NT2/D1 (cell line): ENCODE data around the gene TRIM25.

Experiments used
- DNase-seq: peaks from one replicate; pipeline ENCODE4 v3.0.0-alpha.2; 2011; ENCODE audit warnings: low read depth, low spot score
- H3K27me3 ChIP-seq: 2 replicates; pipeline ENCODE4 v1.6.0; 2011; ENCODE audit warnings: mild to moderate bottlenecking; ENCODE audit not compliant: insufficient read length, insufficient read depth
- H3K36me3 ChIP-seq: 2 replicates; pipeline ENCODE4 v1.6.1; 2011; ENCODE audit warnings: mild to moderate bottlenecking, low read length, mixed read lengths; ENCODE audit not compliant: insufficient read depth, insufficient read length
- H3K4me1 ChIP-seq: 2 replicates; pipeline ENCODE4 v1.5.1; 2011; ENCODE audit not compliant: insufficient read depth, insufficient read length
- H3K4me3 ChIP-seq: 2 replicates; pipeline ENCODE4 v1.5.1; 2011; ENCODE audit warnings: low read depth; ENCODE audit not compliant: insufficient read length
- H3K9ac ChIP-seq: 2 replicates; pipeline ENCODE4 v1.6.0; 2011; ENCODE audit warnings: low read depth; ENCODE audit not compliant: insufficient read length
- H3K9me3 ChIP-seq: 2 replicates; pipeline ENCODE4 v1.5.1; 2011; ENCODE audit warnings: mild to moderate bottlenecking, low read length; ENCODE audit not compliant: insufficient read depth
- SUZ12 ChIP-seq: IDR thresholded peaks from 2 replicates; pipeline ENCODE4 v1.6.1; 2011; ENCODE audit not compliant: insufficient read length, insufficient read depth; ENCODE audit errors: extremely low read depth
- YY1 ChIP-seq: IDR thresholded peaks from 2 replicates; pipeline ENCODE4 v1.6.1; 2011; ENCODE audit not compliant: insufficient read length, insufficient read depth
- ZNF274 ChIP-seq: IDR thresholded peaks from 2 replicates; pipeline ENCODE4 v1.6.1; 2011; ENCODE audit warnings: mild to moderate bottlenecking, low read depth, low read length

The TRIM25 gene

DNA sequence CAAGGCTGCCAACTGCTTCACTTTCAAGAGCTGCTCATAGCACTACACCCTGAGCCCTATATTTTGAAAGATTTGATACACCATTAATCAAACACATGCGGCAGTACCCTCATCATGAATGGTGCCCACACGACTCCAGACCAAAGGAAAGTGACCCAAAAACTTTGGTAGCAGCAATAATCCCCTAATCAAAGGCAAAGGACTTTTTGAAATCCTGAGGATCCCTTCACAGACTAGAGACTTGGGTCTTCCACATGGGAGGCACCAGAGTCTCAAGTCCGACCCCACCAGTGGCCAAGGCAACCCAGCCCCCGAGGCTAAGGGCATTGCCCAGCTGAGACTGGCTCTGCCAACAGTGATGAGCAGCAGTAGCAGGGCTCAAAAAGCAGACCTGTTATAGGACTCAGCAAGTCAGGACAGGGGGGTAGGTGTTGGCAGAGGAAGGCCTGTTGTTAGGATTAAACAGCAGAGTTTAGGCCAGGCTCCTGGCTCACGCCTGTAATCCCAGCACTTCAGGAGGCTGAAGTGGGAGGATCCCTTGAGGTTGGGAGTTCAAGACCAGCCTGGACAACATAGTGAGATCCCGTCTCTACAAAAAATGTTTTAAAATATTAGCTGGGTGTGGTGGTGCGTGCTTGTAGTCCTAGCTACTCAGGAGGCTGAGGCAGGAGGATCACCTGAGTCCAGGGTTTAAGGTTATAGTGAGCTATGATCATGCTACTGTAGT, 3.2 kb downstream of the TRIM25 start:
- H3K9me3 ChIP-seq = no peaks in the 10 kb centered on the region
- H3K9ac ChIP-seq = no peak overlapping the region
- H3K4me1 ChIP-seq = peaks cover 2% of the 10 kb centered on the region
- peaks cover 35% of the 10 kb centered on the region for H3K27me3 ChIP-seq
- no peak overlapping the region for H3K4me3 ChIP-seq
- DNase-seq = no peak
- peaks cover 14% of the 10 kb centered on the region for H3K36me3 ChIP-seq
- TF ChIP-seq YY1 (no peak), ZNF274 (no peak), SUZ12 (no peak)

DNA sequence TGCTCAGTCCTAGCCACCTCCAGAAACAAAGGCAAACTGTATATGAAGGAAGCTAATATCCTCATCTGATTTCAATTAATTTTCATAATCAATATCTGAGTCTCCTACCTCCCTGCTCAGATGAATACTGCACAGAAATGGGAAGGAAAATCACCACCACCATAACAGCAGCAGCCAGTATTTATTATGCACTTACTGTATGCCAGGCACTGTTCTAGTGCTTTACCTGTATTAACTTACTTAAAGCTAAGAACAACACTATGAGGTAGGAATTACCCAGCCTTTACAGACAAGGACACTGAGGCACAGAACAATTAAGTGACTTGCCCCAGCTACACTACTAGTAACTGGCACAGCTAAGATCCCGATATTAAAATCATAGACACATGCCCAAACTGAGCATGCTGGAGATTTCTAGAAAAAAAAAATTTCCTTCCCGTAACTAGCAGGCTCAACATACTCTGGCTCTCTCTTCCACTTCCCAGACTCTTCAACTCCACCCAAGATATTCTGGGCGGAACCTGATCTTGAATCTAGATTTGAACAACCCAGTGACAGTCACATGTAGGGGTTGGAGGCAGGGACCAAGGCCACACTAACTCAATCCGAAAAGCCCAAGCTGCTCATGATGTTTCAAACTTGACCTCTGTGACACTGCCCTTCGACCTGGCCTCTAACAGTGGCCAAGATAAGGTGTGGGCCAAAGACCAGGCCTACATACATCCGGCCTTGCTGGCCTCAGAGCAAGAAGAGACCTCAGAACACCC, 3.9 kb downstream of the TRIM25 start:
- peaks cover 28% of the 10 kb centered on the region for H3K27me3 ChIP-seq
- no peak for TF ChIP-seq YY1
- TF ChIP-seq SUZ12 = no peak
- TF ChIP-seq ZNF274 = no peak
- H3K9me3 ChIP-seq = no peaks in the 10 kb centered on the region
- peaks cover 14% of the 10 kb centered on the region for H3K36me3 ChIP-seq
- no peak overlapping the region for H3K4me3 ChIP-seq
- DNase-seq = no peak
- peaks cover 2% of the 10 kb centered on the region for H3K4me1 ChIP-seq
- H3K9ac ChIP-seq = no peak overlapping the region

DNA sequence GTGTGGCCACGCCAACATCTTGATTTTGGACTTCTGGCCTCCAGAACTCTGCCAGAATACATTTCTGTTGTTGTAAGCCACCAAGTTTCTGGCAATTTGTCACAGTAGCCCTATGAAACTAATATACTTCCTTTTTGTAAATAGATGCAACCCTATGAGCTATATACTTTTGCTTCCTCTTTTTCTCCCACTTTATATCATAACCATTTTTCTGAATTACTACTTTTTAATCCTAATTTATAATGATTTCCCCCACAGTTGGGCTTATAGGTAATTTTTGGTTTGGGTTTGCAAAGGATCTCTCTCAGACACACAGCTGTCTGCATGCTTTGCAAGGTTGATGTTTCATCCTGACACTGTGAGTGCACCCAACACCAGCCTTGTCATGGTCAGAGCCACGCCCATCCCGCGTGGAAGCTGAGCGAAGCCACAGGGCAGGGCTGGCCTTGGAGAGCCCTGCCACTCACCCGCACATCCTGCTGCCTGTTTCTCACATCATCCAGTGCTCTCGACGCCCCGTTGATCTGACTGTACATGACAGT, 5.8 kb downstream of the TRIM25 start:
- no peak overlapping the region for H3K4me3 ChIP-seq
- no peak for DNase-seq
- peaks cover 10% of the 10 kb centered on the region for H3K27me3 ChIP-seq
- TF ChIP-seq SUZ12 (no peak), ZNF274 (no peak), YY1 (no peak)
- H3K4me1 ChIP-seq = peaks cover 2% of the 10 kb centered on the region
- no peak overlapping the region for H3K9ac ChIP-seq
- H3K9me3 ChIP-seq = no peaks in the 10 kb centered on the region
- H3K36me3 ChIP-seq = peaks cover 23% of the 10 kb centered on the region

GRCh38 chr17:56903560-56903959, 10.3 kb downstream of the TRIM25 start:
- Histone ChIP-seq H3K36me3 (peaks cover 35% of the 10 kb centered on the region), H3K9me3 (no peaks in the 10 kb centered on the region), H3K4me1 (peaks cover 5% of the 10 kb centered on the region), H3K4me3 (no peak overlapping the region), H3K9ac (no peak overlapping the region), H3K27me3 (no peaks in the 10 kb centered on the region)
- TF ChIP-seq YY1 = no peak
- TF ChIP-seq SUZ12 = no peak
- TF ChIP-seq ZNF274 = no peak
- DNase-seq = no peak

DNA sequence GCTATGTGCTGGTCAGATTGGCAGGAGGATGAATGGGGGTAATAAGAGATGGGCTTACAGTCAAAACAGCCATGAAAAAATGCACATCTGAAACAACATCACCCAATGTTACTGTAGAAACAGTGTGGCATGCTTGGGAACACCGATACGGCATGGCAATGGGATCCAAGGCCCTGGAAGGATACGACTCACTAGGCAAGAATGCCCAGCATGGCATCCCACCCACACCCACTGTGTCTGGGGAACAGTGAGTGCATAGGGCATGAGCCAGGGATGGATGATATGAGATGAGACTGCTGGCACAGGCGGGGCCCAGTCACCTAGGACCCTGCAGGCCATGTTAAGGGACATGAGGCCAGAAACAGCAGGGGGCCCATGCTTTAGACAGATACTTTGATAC, 11.5 kb downstream of the TRIM25 start:
- no peak overlapping the region for H3K4me3 ChIP-seq
- H3K9me3 ChIP-seq = no peaks in the 10 kb centered on the region
- H3K4me1 ChIP-seq = peaks cover 5% of the 10 kb centered on the region
- TF ChIP-seq YY1 (no peak), ZNF274 (no peak), SUZ12 (no peak)
- H3K36me3 ChIP-seq = peaks cover 33% of the 10 kb centered on the region
- no peaks in the 10 kb centered on the region for H3K27me3 ChIP-seq
- H3K9ac ChIP-seq = no peak overlapping the region
- DNase-seq = no peak

- DNase-seq = no peak
- H3K4me3 ChIP-seq = no peak overlapping the region
- H3K9ac ChIP-seq = no peak overlapping the region
- no peaks in the 10 kb centered on the region for H3K27me3 ChIP-seq
- H3K36me3 ChIP-seq = peaks cover 36% of the 10 kb centered on the region
- no peaks in the 10 kb centered on the region for H3K9me3 ChIP-seq
- peaks cover 5% of the 10 kb centered on the region for H3K4me1 ChIP-seq
- TF ChIP-seq SUZ12 (no peak), YY1 (no peak), ZNF274 (no peak)
These were observed 14.4 kb downstream of the TRIM25 start for GRCh38 chr17:56899403-56899802.

DNA sequence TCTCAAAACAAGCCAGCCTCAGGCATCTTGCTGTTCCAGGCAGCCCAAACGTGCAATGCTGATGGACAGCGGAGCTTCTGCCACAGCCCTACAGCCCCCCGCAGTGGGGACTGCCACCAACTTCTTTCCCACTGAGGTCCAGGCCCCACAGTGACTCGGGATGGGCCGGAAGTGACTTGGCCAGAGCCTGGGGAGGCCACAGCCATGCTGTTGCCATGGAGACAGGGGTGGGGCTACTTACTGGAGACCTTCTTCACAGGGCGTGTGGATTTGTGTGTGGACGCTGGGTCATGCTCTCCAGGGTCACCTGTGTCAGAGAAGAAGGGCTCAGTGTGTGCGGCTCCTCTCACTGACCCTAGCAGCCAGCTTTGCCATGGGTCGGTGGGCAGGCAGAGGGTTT, 15.0 kb downstream of the TRIM25 start:
- Histone ChIP-seq H3K36me3 (peaks cover 31% of the 10 kb centered on the region), H3K27me3 (no peaks in the 10 kb centered on the region), H3K4me1 (peaks cover 5% of the 10 kb centered on the region), H3K4me3 (no peak overlapping the region), H3K9me3 (no peaks in the 10 kb centered on the region), H3K9ac (no peak overlapping the region)
- no peak for TF ChIP-seq ZNF274
- TF ChIP-seq YY1 = no peak
- TF ChIP-seq SUZ12 = no peak
- DNase-seq = no peak
